22Rv1 (cell line): Measurements from ENCODE around the gene ANO2.

Experiments used
- CTCF ChIP-seq: fragments of 450-650 bp; IDR thresholded peaks from 2 replicates; pipeline ENCODE4 v1.5.1; 2017; ENCODE audit warnings: mild to moderate bottlenecking
- ZFX ChIP-seq: fragments of 450-650 bp; IDR thresholded peaks from 2 replicates; pipeline ENCODE4 v1.6.1; 2017; ENCODE audit warnings: antibody characterized with exemption, borderline replicate concordance

GRCh38 chr12:5900076-5900475 is 45.0 kb downstream of the ANO2 start:
- no peak for TF ChIP-seq CTCF
- no peak for TF ChIP-seq ZFX
